LHCN-M2 (cell line): ENCODE measurements around the gene CDCP1. TPM values are rescaled to one million over a fixed set of nuclear protein-coding genes. Genes with fewer than 3 reads are reported as not detected.

Source experiments
- DNase-seq: peaks from one replicate; pipeline ENCODE4 v3.0.0-alpha.2; 2012; ENCODE audit warnings: low read depth
- polyA plus RNA-seq: library from polyadenylated mRNA; unstranded; fragments of >200 nt; gene quantifications from one replicate; pipeline ENCODE4 v1.2.1, GENCODE V29; 2012; ENCODE audit warnings: missing spikeins
- total RNA-seq: library from RNA; depleted of rRNA; stranded (reverse); fragments of >200 nt; gene quantifications from 2 replicates; pipeline ENCODE4 v1.2.3, GENCODE V29; 2014; rRNA removed

The CDCP1 gene
- 19.6 and 23.0 TPM in 2 replicates for total RNA-seq
- 1.4 TPM for polyA plus RNA-seq

GRCh38 chr3:45145681-45146614 lies at the start of gene CDCP1:
Gene CDCP1 (minus strand): TSS chr3:45146378. CDS start chr3:45146287, 91 bp downstream.
- DNase-seq, result no peak

DNA sequence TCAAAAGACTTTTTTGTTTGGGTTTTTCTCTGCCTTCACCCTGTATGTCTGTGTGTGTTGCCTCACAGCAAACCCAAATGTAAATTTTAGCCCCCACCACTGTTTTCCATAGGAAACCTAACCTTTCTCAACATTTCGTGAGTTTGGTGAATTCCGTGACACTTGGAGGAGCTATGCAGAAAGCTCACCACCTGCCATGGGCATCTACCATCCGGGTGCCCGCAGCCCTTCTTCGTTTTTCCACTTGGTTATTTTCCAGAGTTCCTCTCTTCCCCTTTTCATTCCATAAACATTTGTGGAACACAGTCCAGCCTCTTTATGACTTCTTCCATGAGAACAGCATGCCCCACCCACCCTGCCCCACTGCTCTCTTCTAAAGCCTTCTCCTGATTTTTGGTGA lies 48.6 kb upstream of the CDCP1 start:
- no peak for DNase-seq

DNA sequence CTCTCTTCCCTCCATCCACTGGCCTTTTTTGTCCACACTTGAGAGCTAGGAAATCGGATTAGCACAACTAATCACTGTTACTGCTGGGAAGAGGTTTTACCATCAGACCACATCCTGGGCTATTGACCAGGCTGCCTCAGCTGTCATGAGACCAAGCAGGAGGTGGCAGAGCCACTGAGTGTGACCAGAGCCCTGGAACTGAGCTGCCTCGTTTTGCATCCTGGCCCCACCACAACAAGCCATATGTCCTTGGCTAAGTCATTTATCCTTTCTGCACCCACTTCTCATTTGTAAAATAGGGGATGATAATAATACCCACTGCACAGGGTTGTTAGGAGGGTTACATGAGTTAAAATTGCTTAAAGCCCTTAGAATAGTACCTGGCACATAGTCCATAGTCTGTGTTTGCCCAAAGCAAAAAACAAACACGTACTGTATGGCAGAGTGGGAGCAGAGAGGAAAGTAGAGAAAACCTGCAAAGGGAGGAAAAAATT lies 45.8 kb upstream of the CDCP1 start:
- DNase-seq, result peak; percentile 25

DNA sequence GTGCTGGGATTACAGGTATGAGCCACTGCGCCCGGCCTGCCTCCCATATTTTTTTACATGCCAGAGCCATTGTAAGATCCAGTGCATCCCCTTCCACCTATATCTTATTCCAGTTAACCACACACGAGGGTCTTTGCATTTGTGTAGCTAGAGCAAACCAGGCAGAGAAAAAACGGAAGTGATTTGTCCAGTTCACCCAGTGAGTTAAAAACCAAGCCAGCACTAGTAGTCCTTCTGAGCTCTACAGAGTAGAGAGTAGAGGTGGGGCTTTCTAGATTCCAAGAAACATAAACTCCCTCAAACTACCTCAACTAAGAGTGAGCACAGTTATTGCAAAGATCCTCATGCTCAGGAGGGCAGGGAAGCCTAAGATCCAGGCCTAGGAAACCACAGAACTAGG lies 45.2 kb upstream of the CDCP1 start:
- DNase-seq, result no peak

- DNase-seq, result no peak
These were observed 42.8 kb upstream of the CDCP1 start for GRCh38 chr3:45188719-45189659.

DNA sequence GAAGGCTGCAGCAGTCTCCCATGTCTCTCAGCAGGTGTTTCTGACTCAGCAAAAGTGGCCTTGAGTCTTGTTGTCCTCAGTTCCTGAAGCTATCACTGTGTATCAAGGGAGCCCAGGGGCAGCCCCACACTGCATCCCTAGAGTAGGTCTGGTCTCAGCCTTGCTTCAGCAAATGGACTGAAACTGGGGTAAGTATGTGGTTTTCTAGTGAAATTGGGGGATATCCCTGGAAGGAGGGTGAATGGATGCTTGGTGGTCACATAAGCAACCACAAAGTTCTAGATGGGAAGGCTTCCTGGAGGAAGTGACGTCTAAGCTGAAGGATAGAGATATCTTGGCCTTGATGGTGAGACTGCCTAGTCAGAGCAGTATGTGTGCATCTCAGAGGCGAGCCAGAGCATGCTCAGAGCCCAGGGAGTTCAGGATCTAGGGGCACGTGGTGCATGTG lies 41.5 kb upstream of the CDCP1 start:
- no peak for DNase-seq

- DNase-seq, result no peak
These were observed 40.7 kb upstream of the CDCP1 start for GRCh38 chr3:45186871-45187270.

DNA sequence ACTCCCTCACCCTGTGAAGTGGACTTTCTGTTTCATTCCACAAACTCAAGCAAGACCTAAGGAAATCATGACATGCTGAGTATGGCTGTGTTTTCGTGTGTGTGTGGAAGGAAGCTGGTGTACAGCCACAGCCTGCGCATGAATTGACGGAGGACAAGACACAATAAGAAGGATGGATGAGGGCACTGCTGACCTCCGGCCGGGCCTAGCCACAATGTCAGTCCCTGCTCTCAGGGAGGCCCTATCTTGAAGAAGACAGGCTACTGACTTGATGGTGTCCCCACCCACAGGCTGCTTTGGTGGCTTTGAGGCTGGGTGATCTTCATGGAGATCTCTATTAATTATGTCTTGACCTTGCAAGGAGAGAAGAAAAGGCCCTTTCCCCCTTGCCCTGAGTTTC lies 39.3 kb upstream of the CDCP1 start:
- no peak for DNase-seq

DNA sequence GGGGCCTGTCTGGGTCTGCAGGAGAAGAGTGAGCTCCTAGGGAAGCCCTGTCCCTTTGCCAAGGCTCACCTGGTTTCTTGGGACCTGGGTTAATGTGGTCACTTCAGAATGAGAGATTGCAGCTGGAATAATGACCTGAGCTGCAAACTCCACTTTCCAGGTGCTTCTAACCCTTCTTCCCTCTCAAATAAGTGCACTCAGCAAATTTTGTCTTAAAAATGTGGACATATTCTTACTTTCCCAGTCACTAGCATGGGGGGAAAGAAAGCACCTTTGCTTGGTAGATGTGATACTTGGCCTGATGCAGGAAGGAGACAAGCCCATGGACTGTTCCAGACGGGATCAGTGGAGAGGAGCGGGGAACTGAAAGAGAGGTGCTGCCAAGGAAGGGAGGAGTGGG lies 38.9 kb upstream of the CDCP1 start:
- DNase-seq, result no peak

DNA sequence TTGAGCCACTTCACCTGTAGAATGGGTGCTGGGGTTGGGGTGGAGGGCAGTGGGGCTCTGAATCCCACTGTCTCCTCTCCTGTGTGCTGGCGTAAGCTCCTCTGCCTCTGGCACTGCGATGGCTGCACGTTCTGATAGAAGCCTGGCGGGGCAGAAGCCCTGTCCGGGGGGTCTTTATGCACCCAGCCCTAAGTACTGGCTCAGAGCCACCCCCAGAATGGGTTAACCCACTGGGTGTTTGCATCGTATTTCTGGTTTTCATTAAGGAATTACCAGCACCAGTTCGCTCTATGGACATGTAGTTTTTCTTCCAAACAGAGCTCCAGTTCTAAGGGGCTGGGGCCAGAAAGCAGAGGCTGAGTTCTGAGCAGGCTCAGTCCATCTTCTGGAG lies 37.7 kb upstream of the CDCP1 start:
- DNase-seq, result no peak

GRCh38 chr3:45182915-45183871 lies 37.0 kb upstream of the CDCP1 start:
- peak; percentile 86 for DNase-seq

- DNase-seq, result no peak
These were observed 35.3 kb upstream of the CDCP1 start for GRCh38 chr3:45181496-45181895.

GRCh38 chr3:45180899-45181298 lies 34.7 kb upstream of the CDCP1 start:
- no peak for DNase-seq

- DNase-seq, result peak; percentile 90
These were observed 33.9 kb upstream of the CDCP1 start for GRCh38 chr3:45180051-45180450.

DNA sequence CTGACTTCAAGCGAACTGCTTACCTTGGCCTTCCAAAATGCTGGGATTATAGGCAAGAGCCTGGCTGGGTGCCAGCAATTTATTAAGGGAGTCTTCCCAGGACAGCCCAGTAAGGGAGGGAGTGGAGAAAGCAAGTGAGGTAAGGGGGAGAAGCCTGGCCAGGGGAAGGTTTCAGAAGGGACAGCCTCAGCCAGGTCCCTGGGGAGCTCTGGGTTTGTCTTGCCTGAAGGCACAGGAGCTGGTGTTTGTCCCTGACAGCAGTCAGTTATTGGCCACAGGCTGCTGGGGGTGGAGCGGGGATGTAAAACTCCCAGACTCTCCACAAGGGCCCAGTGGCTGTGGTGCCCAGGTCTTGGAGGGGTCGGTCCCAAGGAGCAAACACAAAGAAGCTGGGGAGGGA lies 33.0 kb upstream of the CDCP1 start:
- DNase-seq, result no peak

DNA sequence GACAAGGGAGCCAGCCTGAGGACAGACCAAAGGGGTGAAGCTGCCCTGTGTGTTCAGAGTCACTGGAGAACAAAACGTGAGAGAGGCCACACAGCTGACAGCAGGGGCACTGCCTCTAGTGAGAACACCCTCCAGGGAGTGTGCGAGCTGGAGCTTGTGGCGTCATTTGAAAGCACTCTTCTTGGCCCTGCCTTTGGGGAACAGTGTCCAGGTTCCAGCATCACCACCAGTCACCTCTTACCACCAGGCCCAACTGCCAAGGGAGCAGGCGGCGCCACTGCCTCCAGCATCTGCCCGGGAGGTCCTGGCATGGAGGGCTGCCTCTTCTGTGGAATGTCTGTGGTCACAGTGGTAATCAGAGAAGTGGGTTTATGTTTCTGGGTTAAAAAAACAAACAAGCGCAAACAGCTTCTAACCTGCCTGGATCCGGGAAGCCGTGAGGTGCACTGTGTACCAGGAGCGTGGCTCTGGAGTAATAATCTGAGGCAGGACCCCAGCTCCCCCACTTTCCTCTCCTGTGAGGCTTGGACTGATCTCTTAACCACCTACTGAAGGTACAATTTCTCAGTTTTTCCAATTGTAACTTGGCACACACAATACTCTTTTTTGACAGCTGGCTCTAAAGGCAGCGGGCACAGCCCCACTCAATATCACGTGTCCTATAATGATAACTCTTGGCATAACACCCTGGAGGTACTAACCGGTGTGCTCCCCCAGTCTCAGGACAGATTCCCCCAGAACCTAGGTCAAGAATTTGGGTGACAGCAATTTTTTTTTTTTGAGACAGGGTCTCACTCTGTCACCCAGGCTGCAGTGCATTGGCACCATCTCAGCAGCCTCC lies 32.2 kb upstream of the CDCP1 start:
- DNase-seq, result peak; percentile 91

DNA sequence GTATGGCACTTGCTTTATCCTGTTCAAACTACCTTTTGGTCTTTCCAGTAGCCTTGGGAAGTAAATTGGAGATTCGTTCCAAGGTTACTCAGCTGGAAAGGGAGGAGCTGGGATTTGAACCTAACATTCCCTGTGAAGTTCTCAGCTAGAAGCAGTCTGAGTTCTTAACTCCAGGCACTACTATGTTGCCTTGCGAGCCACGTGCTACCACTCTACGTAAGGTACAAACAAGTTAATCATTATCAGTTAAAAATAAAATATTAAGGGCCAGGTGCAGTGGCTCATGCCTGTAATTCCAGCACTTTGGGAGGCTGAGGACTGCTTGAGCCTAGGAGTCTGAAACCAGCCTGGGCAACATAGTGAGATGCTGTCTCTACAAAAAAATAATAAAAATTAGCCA lies 30.7 kb upstream of the CDCP1 start:
- DNase-seq, result no peak

- DNase-seq, result no peak
These were observed 28.1 kb upstream of the CDCP1 start for GRCh38 chr3:45174234-45174633.

- DNase-seq, result no peak
These were observed 27.6 kb upstream of the CDCP1 start for GRCh38 chr3:45173776-45174175.

GRCh38 chr3:45171283-45171682 lies 25.1 kb upstream of the CDCP1 start:
- no peak for DNase-seq
